ENCODE data around the gene NCBP2L. TPM values are rescaled to one million over a fixed set of nuclear protein-coding genes. Genes with fewer than 3 reads are reported as not detected.

Gene NCBP2L
- total RNA-seq, 1 donor from 2014 or later, result 1.0 TPM

DNA sequence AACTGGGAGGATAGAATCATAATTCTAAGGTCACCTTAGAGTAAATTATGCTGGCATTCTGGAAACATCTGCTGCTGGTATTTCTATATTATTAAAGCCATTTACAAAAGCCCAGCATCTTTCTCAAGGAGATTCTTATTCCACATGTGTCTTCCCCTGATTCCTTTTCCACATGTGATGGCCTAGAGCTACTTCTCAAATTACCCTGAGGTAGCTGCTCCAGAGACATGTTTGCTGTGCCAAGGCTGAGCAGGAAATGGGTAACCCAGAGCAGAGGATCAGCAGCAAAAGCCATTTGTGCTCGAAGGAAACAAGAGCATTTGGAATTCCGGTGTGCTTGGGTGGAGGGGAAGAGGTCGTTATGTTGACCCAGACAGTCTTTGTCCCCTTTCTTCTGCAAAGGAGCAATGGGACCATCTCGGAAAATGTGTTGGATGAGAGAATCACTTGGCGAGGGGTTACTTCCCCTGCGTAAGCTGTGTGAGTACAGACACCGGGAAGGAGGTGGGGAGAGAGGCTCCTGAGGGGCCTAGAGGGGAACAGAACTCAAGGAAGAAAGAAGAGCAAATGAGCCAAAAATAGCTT, 26.6 kb upstream of the NCBP2L start:
- no peaks in the 10 kb centered on the region for H3K27me3 ChIP-seq (ENCODE audit: control insufficient read depth in 3 of 3, insufficient read depth in 3 of 3, low read length in 3 of 3)
- H3K36me3 ChIP-seq (ENCODE audit: control insufficient read depth in 3 of 3, insufficient read depth in 3 of 3, low read length in 3 of 3), result no peaks in the 10 kb centered on the region
- H3K27ac ChIP-seq (ENCODE audit: low read depth, low read length), result peak overlapping the region; percentile 34
- no peaks in the 10 kb centered on the region for H3K9me3 ChIP-seq (ENCODE audit: control insufficient read depth in 3 of 3, low read length in 3 of 3)
- H3K4me3 ChIP-seq (ENCODE audit: low read length in 3 of 3), result no peak overlapping the region
- H3K9ac ChIP-seq (ENCODE audit: low read depth in 1 of 3, low read length in 3 of 3), result no peak overlapping the region
- peaks cover 59 to 83% (median 79%) of the 10 kb centered on the region in 3 donors for H3K4me1 ChIP-seq (ENCODE audit: control insufficient read depth in 3 of 3, insufficient read depth in 3 of 3, low read length in 3 of 3)

DNA sequence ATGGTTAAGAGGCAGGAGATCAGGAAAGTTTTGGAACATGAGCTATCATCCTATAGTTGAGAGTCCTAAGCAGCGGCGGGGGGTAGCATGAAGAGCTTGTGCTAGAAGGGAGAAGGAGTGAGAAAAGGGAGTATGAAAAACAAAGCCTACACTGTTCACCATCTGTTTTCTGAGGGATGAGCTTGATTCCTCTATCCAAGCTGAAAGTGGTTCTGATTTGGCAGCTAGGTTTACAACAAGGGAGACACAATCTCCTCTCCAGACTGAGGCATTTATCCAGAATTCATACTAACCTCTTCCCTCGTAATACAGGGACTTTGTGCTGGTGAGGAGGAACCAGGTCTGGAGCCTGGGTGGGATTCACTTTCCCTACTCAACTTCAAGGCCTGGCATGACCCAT, 25.5 kb upstream of the NCBP2L start:
- Histone ChIP-seq H3K4me3 (ENCODE audit: low read length in 3 of 3) (no peak overlapping the region), H3K9me3 (ENCODE audit: control insufficient read depth in 3 of 3, low read length in 3 of 3) (no peaks in the 10 kb centered on the region), H3K9ac (ENCODE audit: low read depth in 1 of 3, low read length in 3 of 3) (no peak overlapping the region), H3K27ac (ENCODE audit: low read depth, low read length) (peak overlapping the region; percentile 31), H3K27me3 (ENCODE audit: control insufficient read depth in 3 of 3, insufficient read depth in 3 of 3, low read length in 3 of 3) (no peaks in the 10 kb centered on the region), H3K4me1 (ENCODE audit: control insufficient read depth in 3 of 3, insufficient read depth in 3 of 3, low read length in 3 of 3) (peaks cover 59 to 83% (median 79%) of the 10 kb centered on the region in 3 donors), H3K36me3 (ENCODE audit: control insufficient read depth in 3 of 3, insufficient read depth in 3 of 3, low read length in 3 of 3) (no peaks in the 10 kb centered on the region)

DNA sequence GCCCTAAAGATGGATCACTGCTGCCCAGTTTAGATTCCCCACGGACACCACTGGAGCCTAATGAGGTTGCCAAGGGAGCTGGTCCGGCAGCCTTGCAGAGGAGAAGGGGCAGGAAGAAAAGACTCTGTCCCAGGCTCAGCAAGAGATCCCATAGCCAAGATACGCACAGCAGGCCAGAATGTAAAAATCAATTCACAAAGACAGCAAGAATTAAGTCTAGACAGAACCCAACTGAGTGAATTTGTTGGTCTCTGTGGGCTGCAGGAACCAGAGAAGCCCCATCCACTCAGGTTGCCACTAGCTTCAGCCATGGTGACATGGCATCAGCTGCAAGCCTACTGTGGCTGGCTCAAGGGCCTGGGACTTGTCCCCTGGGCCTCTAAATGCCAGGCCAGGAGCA, 24.8 kb upstream of the NCBP2L start:
- Histone ChIP-seq H3K27me3 (ENCODE audit: control insufficient read depth in 3 of 3, insufficient read depth in 3 of 3, low read length in 3 of 3) (no peaks in the 10 kb centered on the region), H3K9me3 (ENCODE audit: control insufficient read depth in 3 of 3, low read length in 3 of 3) (no peaks in the 10 kb centered on the region), H3K4me3 (ENCODE audit: low read length in 3 of 3) (no peak overlapping the region), H3K4me1 (ENCODE audit: control insufficient read depth in 3 of 3, insufficient read depth in 3 of 3, low read length in 3 of 3) (peaks cover 55 to 77% (median 75%) of the 10 kb centered on the region in 3 donors), H3K9ac (ENCODE audit: low read depth in 1 of 3, low read length in 3 of 3) (no peak overlapping the region), H3K27ac (ENCODE audit: low read depth, low read length) (no peak overlapping the region), H3K36me3 (ENCODE audit: control insufficient read depth in 3 of 3, insufficient read depth in 3 of 3, low read length in 3 of 3) (no peaks in the 10 kb centered on the region)

DNA sequence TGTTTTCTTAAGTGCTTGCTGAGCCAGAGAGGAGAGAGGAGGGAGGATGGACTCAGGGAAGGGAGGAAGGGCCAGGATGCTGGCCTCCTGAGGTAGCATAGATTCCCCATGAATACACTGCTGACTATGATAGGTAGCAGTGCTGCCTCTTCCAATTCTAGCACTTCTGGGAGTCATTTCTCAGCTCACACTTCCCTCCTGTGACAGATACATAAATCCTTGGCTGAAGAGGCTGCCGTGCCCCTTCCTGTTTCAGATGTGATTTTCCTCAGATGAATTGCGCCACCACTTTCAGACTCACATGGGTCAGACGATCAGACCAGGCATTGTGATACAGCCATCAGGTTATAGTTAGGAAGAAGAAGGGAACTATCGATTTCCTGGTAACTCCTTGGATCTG, 24.3 kb upstream of the NCBP2L start:
- H3K9me3 ChIP-seq (ENCODE audit: control insufficient read depth in 3 of 3, low read length in 3 of 3), result no peaks in the 10 kb centered on the region
- peaks cover 51 to 74% (median 71%) of the 10 kb centered on the region in 3 donors for H3K4me1 ChIP-seq (ENCODE audit: control insufficient read depth in 3 of 3, insufficient read depth in 3 of 3, low read length in 3 of 3)
- no peak overlapping the region for H3K27ac ChIP-seq (ENCODE audit: low read depth, low read length)
- no peaks in the 10 kb centered on the region for H3K36me3 ChIP-seq (ENCODE audit: control insufficient read depth in 3 of 3, insufficient read depth in 3 of 3, low read length in 3 of 3)
- no peaks in the 10 kb centered on the region for H3K27me3 ChIP-seq (ENCODE audit: control insufficient read depth in 3 of 3, insufficient read depth in 3 of 3, low read length in 3 of 3)
- no peak overlapping the region for H3K9ac ChIP-seq (ENCODE audit: low read depth in 1 of 3, low read length in 3 of 3)
- no peak overlapping the region for H3K4me3 ChIP-seq (ENCODE audit: low read length in 3 of 3)

DNA sequence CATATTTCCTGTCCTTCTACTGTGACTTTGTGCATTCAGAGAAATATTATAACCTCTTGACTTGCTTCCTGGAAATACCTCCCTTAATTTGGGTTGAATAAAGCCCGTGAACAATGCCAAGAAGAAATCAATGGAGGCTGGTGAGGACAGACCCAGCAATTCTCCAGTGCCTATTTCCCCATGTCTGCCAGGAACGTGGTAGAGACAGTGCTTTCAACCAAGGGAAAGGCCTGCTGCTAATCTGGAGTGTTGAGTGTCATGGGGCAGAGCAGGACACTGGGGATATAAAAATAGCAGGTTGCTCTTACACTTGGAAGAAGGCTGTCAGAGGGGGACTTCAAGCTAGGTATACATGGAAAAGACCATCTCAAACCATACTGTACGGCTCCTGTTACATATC, 21.8 kb upstream of the NCBP2L start:
- Histone ChIP-seq H3K9me3 (ENCODE audit: control insufficient read depth in 3 of 3, low read length in 3 of 3) (no peaks in the 10 kb centered on the region), H3K36me3 (ENCODE audit: control insufficient read depth in 3 of 3, insufficient read depth in 3 of 3, low read length in 3 of 3) (no peaks in the 10 kb centered on the region), H3K4me1 (ENCODE audit: control insufficient read depth in 3 of 3, insufficient read depth in 3 of 3, low read length in 3 of 3) (peaks cover 46 to 61% (median 61%) of the 10 kb centered on the region in 3 donors), H3K27me3 (ENCODE audit: control insufficient read depth in 3 of 3, insufficient read depth in 3 of 3, low read length in 3 of 3) (peaks cover 0 to 1% (median 0%) of the 10 kb centered on the region in 3 donors), H3K27ac (ENCODE audit: low read depth, low read length) (peak overlapping the region; percentile 85), H3K9ac (ENCODE audit: low read depth in 1 of 3, low read length in 3 of 3) (peak overlapping the region in 2 of 3 donors; percentile 4 to 33), H3K4me3 (ENCODE audit: low read length in 3 of 3) (peak overlapping the region in 2 of 3 donors; percentile 22 to 23)

DNA sequence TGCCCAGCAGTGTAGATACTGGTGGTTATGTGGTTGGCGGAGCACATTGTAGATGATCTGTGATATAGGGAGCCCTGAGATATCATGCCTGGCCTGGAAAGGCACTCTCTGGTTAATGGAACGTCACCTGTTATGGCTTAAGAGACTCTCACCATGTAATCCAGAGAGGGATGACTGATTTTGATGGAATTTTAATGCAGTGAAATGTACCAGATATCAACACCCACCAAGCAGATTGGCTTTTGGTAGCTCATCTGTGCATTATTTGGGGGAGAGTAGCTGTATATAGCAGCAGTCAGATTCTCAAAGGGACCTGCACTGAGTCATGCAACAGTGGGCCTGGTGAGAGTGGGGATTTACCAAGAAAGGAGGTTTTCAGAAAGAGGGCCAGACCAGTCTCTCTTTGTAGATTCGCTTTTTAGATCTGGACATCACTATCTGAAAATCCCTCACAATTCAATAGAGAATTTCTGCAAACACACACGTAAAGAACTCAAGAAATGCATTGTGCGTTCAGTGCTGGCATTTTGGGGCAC, 19.2 kb upstream of the NCBP2L start:
- no peak overlapping the region for H3K27ac ChIP-seq (ENCODE audit: low read depth, low read length)

DNA sequence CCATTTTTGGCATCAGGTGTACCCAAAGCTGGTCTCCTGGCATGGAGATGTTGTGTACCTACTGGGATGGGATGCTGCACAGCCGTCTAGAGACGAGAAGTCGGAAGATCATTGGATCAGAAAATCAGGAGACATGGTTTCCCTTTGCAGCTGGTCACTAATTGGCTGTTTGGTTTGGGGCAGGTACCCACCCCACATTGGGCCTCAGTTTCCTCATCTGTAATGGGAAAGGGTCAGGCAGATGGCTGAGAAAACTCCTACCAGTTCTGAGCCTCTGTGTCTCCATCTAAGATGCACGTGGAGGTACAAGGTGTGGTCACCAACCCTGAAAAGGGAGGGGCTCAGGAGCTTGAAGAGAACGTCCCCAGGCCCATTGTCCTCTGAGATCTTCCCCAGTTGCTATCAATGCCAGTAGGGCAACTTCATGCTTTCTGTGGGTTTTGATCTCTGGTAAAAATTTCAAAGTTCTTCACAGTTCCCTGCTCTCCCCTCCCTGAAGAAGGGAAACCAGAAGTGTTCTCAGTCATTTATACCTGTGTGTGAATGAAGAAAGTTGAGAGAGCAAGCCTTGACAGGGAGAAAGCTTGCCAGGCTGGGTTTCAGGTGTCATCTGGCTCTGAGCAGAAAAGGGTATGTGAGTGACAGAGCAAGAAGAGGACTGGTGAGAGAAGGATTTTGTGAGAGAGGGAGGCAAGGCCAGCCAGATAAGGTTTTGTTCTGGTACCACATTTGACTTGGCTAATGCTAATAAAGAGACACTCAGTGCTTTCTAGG, 17.0 kb upstream of the NCBP2L start:
- Histone ChIP-seq H3K36me3 (ENCODE audit: control insufficient read depth in 3 of 3, insufficient read depth in 3 of 3, low read length in 3 of 3) (no peaks in the 10 kb centered on the region), H3K4me3 (ENCODE audit: low read length in 3 of 3) (no peak overlapping the region), H3K27me3 (ENCODE audit: control insufficient read depth in 3 of 3, insufficient read depth in 3 of 3, low read length in 3 of 3) (peaks cover 0 to 5% (median 0%) of the 10 kb centered on the region in 3 donors), H3K9ac (ENCODE audit: low read depth in 1 of 3, low read length in 3 of 3) (no peak overlapping the region), H3K27ac (ENCODE audit: low read depth, low read length) (peak overlapping the region; percentile 41), H3K9me3 (ENCODE audit: control insufficient read depth in 3 of 3, low read length in 3 of 3) (no peaks in the 10 kb centered on the region), H3K4me1 (ENCODE audit: control insufficient read depth in 3 of 3, insufficient read depth in 3 of 3, low read length in 3 of 3) (peaks cover 38 to 59% (median 55%) of the 10 kb centered on the region in 3 donors)

More for the DNA sequence above, 19.2 kb upstream of the NCBP2L start:
- H3K36me3 ChIP-seq (ENCODE audit: control insufficient read depth in 3 of 3, insufficient read depth in 3 of 3, low read length in 3 of 3), result no peaks in the 10 kb centered on the region
- H3K4me1 ChIP-seq (ENCODE audit: control insufficient read depth in 3 of 3, insufficient read depth in 3 of 3, low read length in 3 of 3), result peaks cover 43 to 56% (median 55%) of the 10 kb centered on the region in 3 donors
- no peaks in the 10 kb centered on the region for H3K9me3 ChIP-seq (ENCODE audit: control insufficient read depth in 3 of 3, low read length in 3 of 3)
- H3K4me3 ChIP-seq (ENCODE audit: low read length in 3 of 3), result no peak overlapping the region
- no peak overlapping the region for H3K9ac ChIP-seq (ENCODE audit: low read depth in 1 of 3, low read length in 3 of 3)
- peaks cover 0 to 5% (median 0%) of the 10 kb centered on the region in 3 donors for H3K27me3 ChIP-seq (ENCODE audit: control insufficient read depth in 3 of 3, insufficient read depth in 3 of 3, low read length in 3 of 3)

DNA sequence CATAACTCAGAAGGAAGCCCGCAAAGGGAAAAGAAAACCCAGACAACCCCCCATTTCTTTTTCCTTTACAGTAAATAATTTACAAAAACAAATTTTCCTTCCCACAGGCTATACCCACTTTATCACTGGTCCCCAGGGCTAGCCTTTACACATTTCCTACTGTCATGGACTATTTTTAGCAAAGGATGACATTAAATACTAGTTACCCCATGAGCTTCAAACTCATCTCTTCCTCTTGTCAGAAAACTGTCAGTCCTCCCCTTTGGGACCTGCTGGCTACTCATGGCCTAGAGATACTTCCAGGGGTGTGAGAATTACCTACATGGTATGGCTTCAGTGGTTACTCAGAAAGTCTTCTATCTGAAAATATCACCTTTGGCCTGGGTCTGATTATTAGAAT, 13.9 kb upstream of the NCBP2L start:
- H3K27ac ChIP-seq (ENCODE audit: low read depth, low read length), result peak overlapping the region; percentile 55
- peaks cover 0 to 8% (median 0%) of the 10 kb centered on the region in 3 donors for H3K27me3 ChIP-seq (ENCODE audit: control insufficient read depth in 3 of 3, insufficient read depth in 3 of 3, low read length in 3 of 3)
- H3K9me3 ChIP-seq (ENCODE audit: control insufficient read depth in 3 of 3, low read length in 3 of 3), result no peaks in the 10 kb centered on the region
- no peak overlapping the region for H3K9ac ChIP-seq (ENCODE audit: low read depth in 1 of 3, low read length in 3 of 3)
- no peak overlapping the region for H3K4me3 ChIP-seq (ENCODE audit: low read length in 3 of 3)
- H3K36me3 ChIP-seq (ENCODE audit: control insufficient read depth in 3 of 3, insufficient read depth in 3 of 3, low read length in 3 of 3), result no peaks in the 10 kb centered on the region
- peaks cover 28 to 49% (median 48%) of the 10 kb centered on the region in 3 donors for H3K4me1 ChIP-seq (ENCODE audit: control insufficient read depth in 3 of 3, insufficient read depth in 3 of 3, low read length in 3 of 3)

DNA sequence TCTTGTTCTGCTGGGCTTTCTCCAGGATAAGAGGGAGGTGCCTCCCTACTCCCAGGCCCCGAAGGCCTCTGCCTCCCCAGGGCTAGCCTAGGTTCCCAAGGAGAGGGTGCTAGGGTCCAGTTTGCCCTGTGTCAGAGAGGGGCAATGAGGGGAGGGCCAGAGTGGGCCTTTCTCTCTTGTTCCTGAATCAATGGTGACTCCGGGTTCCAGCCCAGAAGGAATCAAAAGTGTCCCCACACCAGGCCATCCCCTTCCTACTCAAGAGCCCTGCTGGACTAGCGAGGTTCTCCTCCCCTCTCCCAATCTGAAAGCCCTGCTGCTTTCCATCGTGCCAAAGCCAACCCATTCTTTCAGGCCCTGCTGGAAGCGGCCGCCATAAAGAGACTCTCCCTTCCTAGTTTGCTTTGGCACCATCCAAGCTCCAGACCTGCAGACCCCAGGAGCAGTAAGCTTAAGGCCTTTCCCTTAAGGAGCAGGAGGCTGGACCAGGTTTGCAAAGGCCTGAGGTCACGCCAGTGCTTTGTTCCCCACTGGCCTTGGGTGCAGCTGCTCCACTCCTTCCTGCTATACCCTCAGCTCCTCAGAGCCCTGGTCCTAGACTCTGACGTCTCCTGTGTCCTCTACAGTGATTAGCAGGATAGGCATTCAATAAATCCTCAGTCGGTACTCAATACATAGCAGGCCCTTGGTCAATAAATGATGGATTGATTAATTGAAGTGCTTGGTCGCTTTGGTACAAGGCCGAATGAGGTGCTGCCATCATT, 12.5 kb upstream of the NCBP2L start:
- Histone ChIP-seq H3K4me1 (ENCODE audit: control insufficient read depth in 3 of 3, insufficient read depth in 3 of 3, low read length in 3 of 3) (peaks cover 29 to 49% (median 47%) of the 10 kb centered on the region in 3 donors), H3K4me3 (ENCODE audit: low read length in 3 of 3) (no peak overlapping the region), H3K36me3 (ENCODE audit: control insufficient read depth in 3 of 3, insufficient read depth in 3 of 3, low read length in 3 of 3) (no peaks in the 10 kb centered on the region), H3K27me3 (ENCODE audit: control insufficient read depth in 3 of 3, insufficient read depth in 3 of 3, low read length in 3 of 3) (peaks cover 0 to 11% (median 0%) of the 10 kb centered on the region in 3 donors), H3K27ac (ENCODE audit: low read depth, low read length) (no peak overlapping the region), H3K9ac (ENCODE audit: low read depth in 1 of 3, low read length in 3 of 3) (no peak overlapping the region), H3K9me3 (ENCODE audit: control insufficient read depth in 3 of 3, low read length in 3 of 3) (no peaks in the 10 kb centered on the region)

Measured in skeletal muscle tissue (tissue), 4 donors.